IPS DF 4.7 (cell line): ENCODE results near the gene MARVELD3.
"Not testable (repeated sequence)": the region's sequence is repeated elsewhere in the genome, so short reads cannot be mapped to it uniquely, and the experiment has no call there.

Experiments used
- DNase-seq: peaks from one replicate; pipeline ENCODE4 v3.0.0-alpha.2; 2013; ENCODE audit warnings: low spot score; ENCODE audit errors: extremely low read depth

MARVELD3 gene

GRCh38 chr16:71671165-71671564 lies 45.2 kb downstream of the MARVELD3 start:
- DNase-seq: no peak

GRCh38 chr16:71672125-71672524 lies 46.1 kb downstream of the MARVELD3 start:
- DNase-seq: no peak

GRCh38 chr16:71672803-71673581 lies 47.0 kb downstream of the MARVELD3 start:
- no peak for DNase-seq

GRCh38 chr16:71673582-71673973 lies 47.6 kb downstream of the MARVELD3 start:
- DNase-seq: no peak

GRCh38 chr16:71674229-71674628 lies 48.2 kb downstream of the MARVELD3 start:
- DNase-seq: no peak

- DNase-seq: no peak
Observed at GRCh38 chr16:71675380-71675779, 49.4 kb downstream of the MARVELD3 start.

GRCh38 chr16:71676236-71676635 lies 50.3 kb downstream of the MARVELD3 start:
- DNase-seq: no peak

- no peak for DNase-seq
Observed at GRCh38 chr16:71681360-71681759, 55.4 kb downstream of the MARVELD3 start.

GRCh38 chr16:71684280-71684679 lies 58.3 kb downstream of the MARVELD3 start:
- DNase-seq: not testable (repeated sequence)
